ENCODE measurements around the gene ZNF732. TPM values are rescaled to one million over a fixed set of nuclear protein-coding genes. Genes with fewer than 3 reads are reported as not detected.
"Not testable (repeated sequence)": the region's sequence is repeated elsewhere in the genome, so short reads cannot be mapped to it uniquely, and the experiment has no call there.

Gene ZNF732
- total RNA-seq, 2 donors from 2014 or later = not detected

DNA sequence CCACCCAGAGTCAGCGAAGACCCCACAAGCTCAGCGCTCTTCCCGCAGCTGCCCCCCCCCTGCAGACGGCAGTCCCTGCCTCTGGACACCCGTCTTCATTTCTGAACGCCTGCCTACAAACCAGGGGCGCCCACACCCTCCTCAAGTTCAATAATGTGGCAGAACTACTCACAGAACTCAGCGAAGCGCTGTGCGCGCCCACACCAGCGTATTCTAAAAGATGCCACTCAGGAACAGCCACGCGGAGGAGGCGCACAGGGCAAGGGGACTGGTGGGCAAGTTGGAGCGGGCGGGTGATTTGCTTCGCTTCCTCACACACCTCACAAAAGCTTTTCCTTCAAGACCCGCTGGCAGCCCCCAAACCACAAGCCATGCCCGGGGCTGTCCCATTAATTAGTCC lies 758 bp downstream of the ZNF732 start:
- H3K4me1 Mint-ChIP-seq; ATAC-seq; H3K4me3 Mint-ChIP-seq; H3K27ac Mint-ChIP-seq; H3K36me3 Mint-ChIP-seq (ENCODE audit: low read depth); DNase-seq; H3K27me3 Mint-ChIP-seq; H3K9me3 ChIP-seq (ENCODE audit: control insufficient read depth, low read length, poor library complexity, severe bottlenecking): not testable (repeated sequence)

- peaks cover 6% of the 10 kb centered on the region for H3K27me3 Mint-ChIP-seq
- DNase-seq = no peak
- no peaks in the 10 kb centered on the region for H3K9me3 ChIP-seq (ENCODE audit: control insufficient read depth, low read length, poor library complexity, severe bottlenecking)
- no peak overlapping the region for H3K27ac Mint-ChIP-seq
- H3K4me3 Mint-ChIP-seq = no peak overlapping the region
- H3K4me1 Mint-ChIP-seq = no peaks in the 10 kb centered on the region
- ATAC-seq = no peak
- peaks cover 2% of the 10 kb centered on the region for H3K36me3 Mint-ChIP-seq (ENCODE audit: low read depth)
Observed at GRCh38 chr4:302381-302780, 2.9 kb downstream of the ZNF732 start.

- ATAC-seq (no peak), DNase-seq (no peak)
- no peaks in the 10 kb centered on the region for H3K4me1 Mint-ChIP-seq
Observed at GRCh38 chr4:294732-295131, 10.5 kb downstream of the ZNF732 start.

GRCh38 chr4:288891-289290 lies 16.4 kb downstream of the ZNF732 start:
- no peak overlapping the region for H3K27ac Mint-ChIP-seq
- H3K4me3 Mint-ChIP-seq = no peak overlapping the region
- H3K9me3 ChIP-seq (ENCODE audit: control insufficient read depth, low read length, poor library complexity, severe bottlenecking) = peaks cover 3% of the 10 kb centered on the region
- no peaks in the 10 kb centered on the region for H3K4me1 Mint-ChIP-seq
- ATAC-seq (no peak), DNase-seq (no peak)
- peaks cover 4% of the 10 kb centered on the region for H3K36me3 Mint-ChIP-seq (ENCODE audit: low read depth)
- no peaks in the 10 kb centered on the region for H3K27me3 Mint-ChIP-seq

More at GRCh38 chr4:294732-295131, 10.5 kb downstream of the ZNF732 start:
- Mint-ChIP-seq H3K36me3 (ENCODE audit: low read depth) (peaks cover 6% of the 10 kb centered on the region), H3K27me3 (no peaks in the 10 kb centered on the region), H3K4me3 (no peak overlapping the region), H3K27ac (no peak overlapping the region)
- H3K9me3 ChIP-seq (ENCODE audit: control insufficient read depth, low read length, poor library complexity, severe bottlenecking) = peaks cover 3% of the 10 kb centered on the region

DNA sequence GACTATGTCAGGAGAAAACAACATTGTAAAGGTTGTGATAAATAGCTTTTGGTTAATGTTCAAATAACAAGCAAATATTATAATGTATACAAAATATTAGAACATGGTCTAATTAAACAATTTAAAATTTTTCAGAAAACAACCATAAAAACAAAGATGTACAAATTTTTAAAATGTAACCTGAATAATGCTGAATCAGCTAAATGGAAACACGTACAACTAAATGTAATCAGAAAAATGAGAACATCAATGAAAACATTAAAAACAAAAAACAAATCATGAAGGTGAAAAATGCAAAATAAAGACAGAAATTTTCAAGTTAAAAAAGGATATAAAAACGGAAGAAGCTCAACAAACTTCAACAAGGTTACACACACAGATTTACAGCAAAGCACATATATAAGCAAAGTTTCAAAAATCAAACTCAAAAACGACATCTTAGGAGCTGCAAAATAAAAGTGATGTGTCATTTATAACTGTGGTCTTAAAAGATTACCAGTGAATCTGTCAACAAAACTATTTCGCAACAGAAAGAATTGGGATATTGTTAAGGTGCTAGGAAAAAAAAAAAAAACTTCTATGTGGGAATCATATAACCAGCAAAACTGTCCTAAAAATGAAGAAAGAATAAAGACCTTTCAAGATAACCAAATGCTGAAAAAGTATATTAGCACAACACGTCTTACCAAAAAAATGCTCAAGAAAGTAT lies 31.8 kb downstream of the ZNF732 start:
- H3K27me3 Mint-ChIP-seq = no peaks in the 10 kb centered on the region

GRCh38 chr4:271492-272103 lies 33.7 kb downstream of the ZNF732 start:
- Mint-ChIP-seq H3K4me3 (no peak overlapping the region), H3K36me3 (ENCODE audit: low read depth) (peaks cover 4% of the 10 kb centered on the region), H3K4me1 (no peaks in the 10 kb centered on the region), H3K27ac (no peak overlapping the region), H3K27me3 (no peaks in the 10 kb centered on the region)
- DNase-seq (no peak), ATAC-seq (no peak)
- peaks cover 36% of the 10 kb centered on the region for H3K9me3 ChIP-seq (ENCODE audit: control insufficient read depth, low read length, poor library complexity, severe bottlenecking)

More for the DNA sequence above, 31.8 kb downstream of the ZNF732 start:
- Mint-ChIP-seq H3K4me3 (no peak overlapping the region), H3K27ac (no peak overlapping the region), H3K36me3 (ENCODE audit: low read depth) (peaks cover 4% of the 10 kb centered on the region), H3K4me1 (no peaks in the 10 kb centered on the region)
- no peak for ATAC-seq
- DNase-seq = no peak
- peaks cover 39% of the 10 kb centered on the region for H3K9me3 ChIP-seq (ENCODE audit: control insufficient read depth, low read length, poor library complexity, severe bottlenecking)

DNA sequence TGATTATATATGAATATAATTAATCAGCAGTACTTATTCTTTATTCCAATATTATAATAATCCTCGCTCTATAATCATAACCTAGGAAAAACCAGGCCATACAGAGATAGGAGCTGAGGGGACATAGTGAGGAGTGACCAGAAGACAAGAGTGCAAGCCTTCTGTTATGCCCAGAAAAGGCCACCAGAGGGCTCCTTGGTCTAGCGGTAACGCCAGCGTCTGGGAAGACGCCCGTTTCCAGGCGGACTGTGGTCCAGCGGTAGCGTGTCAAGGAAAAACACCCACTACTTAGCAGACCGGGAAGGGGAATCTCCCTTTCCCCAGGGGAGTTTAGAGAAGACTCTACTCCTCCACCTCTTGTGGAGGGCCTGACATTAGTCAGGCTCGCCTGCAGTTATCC lies 46.0 kb downstream of the ZNF732 start:
- H3K36me3 Mint-ChIP-seq (ENCODE audit: low read depth); ATAC-seq: not testable (repeated sequence)
- H3K9me3 ChIP-seq (ENCODE audit: control insufficient read depth, low read length, poor library complexity, severe bottlenecking) = peaks cover 26% of the 10 kb centered on the region

DNA sequence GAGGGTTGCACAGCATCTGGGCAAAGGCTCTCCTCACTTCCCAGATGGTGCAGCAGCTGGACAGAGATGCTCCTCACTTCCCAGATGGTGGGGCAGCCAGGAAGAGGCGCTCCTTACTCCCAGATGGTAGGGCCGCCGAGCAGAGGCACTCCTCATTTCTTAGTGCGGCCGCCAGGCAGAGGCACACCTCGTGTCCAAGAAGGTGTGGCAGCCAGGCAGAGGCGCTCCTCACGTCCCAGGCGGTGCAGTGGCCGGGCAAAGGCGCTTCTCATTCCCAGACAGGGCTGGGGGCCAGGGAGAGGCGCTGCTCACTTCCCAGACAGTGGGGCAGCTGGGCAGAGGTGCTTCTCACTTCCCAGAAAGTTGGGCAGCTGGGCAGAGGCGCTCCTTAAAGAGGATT lies 48.8 kb downstream of the ZNF732 start:
- ATAC-seq (no peak), DNase-seq (no peak)
- peaks cover 4% of the 10 kb centered on the region for H3K36me3 Mint-ChIP-seq (ENCODE audit: low read depth)
- H3K4me1 Mint-ChIP-seq = no peaks in the 10 kb centered on the region
- no peaks in the 10 kb centered on the region for H3K27me3 Mint-ChIP-seq
- H3K27ac Mint-ChIP-seq = no peak overlapping the region
- H3K9me3 ChIP-seq (ENCODE audit: control insufficient read depth, low read length, poor library complexity, severe bottlenecking) = peaks cover 22% of the 10 kb centered on the region
- H3K4me3 Mint-ChIP-seq = no peak overlapping the region

More for the DNA sequence above, 46.0 kb downstream of the ZNF732 start:
- H3K4me1 Mint-ChIP-seq, H3K27me3 Mint-ChIP-seq, H3K27ac Mint-ChIP-seq, DNase-seq, H3K4me3 Mint-ChIP-seq: not testable (repeated sequence)

- H3K27ac Mint-ChIP-seq = no peak overlapping the region
- peaks cover 22% of the 10 kb centered on the region for H3K9me3 ChIP-seq (ENCODE audit: control insufficient read depth, low read length, poor library complexity, severe bottlenecking)
- H3K4me1 Mint-ChIP-seq = no peaks in the 10 kb centered on the region
Observed at GRCh38 chr4:253936-254756, 51.1 kb downstream of the ZNF732 start.

DNA sequence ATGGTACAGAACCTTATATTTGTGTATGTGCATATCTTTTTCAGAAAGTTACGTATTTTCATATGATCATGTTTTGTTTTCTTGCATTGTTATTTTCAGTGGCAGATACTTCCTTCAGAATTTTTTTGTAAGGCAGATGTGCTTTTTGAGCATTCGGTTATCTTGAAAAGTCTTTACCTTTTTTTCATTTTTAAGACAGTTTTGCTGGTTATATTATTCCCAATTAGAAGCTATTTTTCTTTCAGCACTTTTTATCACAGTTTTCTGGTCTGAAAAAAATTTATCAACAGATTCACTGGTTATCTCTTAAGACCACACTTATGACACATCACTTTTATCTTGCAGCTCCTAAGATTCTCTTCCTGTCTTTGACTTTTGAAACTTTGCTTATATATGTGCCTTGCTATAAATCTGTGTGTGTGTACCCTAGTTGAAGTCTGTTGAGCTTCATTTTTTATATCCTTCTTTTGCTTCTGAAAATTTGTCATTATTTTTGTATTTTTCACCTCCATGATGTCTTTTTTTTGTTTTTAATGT lies 53.1 kb downstream of the ZNF732 start:
- H3K36me3 Mint-ChIP-seq (ENCODE audit: low read depth) = peaks cover 4% of the 10 kb centered on the region
- no peak overlapping the region for H3K4me3 Mint-ChIP-seq
- no peak for ATAC-seq
- no peaks in the 10 kb centered on the region for H3K4me1 Mint-ChIP-seq
- no peaks in the 10 kb centered on the region for H3K27me3 Mint-ChIP-seq
- no peak for DNase-seq
- H3K27ac Mint-ChIP-seq = no peak overlapping the region
- H3K9me3 ChIP-seq (ENCODE audit: control insufficient read depth, low read length, poor library complexity, severe bottlenecking) = peaks cover 17% of the 10 kb centered on the region

More at GRCh38 chr4:253936-254756, 51.1 kb downstream of the ZNF732 start:
- peaks cover 4% of the 10 kb centered on the region for H3K36me3 Mint-ChIP-seq (ENCODE audit: low read depth)
- H3K27me3 Mint-ChIP-seq = no peaks in the 10 kb centered on the region
- H3K4me3 Mint-ChIP-seq = no peak overlapping the region
- DNase-seq (no peak), ATAC-seq (no peak)

GRCh38 chr4:244471-244870 lies 60.8 kb downstream of the ZNF732 start:
- DNase-seq (peak in 1 of 3 donors; percentile 54), ATAC-seq (no peak)
- Mint-ChIP-seq H3K36me3 (ENCODE audit: low read depth) (no peaks in the 10 kb centered on the region), H3K27me3 (no peaks in the 10 kb centered on the region), H3K27ac (no peak overlapping the region), H3K4me1 (peaks cover 11% of the 10 kb centered on the region), H3K4me3 (no peak overlapping the region)
- no peaks in the 10 kb centered on the region for H3K9me3 ChIP-seq (ENCODE audit: control insufficient read depth, low read length, poor library complexity, severe bottlenecking)

DNA sequence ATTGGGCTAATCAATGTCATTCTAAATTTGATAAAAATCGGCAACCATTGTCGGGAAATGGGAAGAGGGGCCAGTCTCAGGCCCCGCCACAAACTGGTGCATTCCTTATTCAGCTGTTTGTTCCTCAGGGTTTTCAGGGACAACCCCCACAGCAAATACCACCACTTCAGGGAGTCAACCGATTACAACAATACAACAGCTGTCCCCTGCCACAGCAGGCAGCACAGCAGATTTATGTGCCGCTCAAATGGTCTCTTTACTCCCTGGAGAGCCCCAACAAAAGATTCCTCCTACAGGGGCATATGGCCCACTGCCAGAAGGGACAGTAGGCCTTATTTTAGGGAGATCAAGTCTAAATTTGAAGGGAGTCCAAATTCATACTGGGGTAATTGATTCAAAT lies 61.8 kb downstream of the ZNF732 start:
- peaks cover 11% of the 10 kb centered on the region for H3K4me1 Mint-ChIP-seq
- no peak for DNase-seq
- no peak overlapping the region for H3K27ac Mint-ChIP-seq
- no peak overlapping the region for H3K4me3 Mint-ChIP-seq
- no peaks in the 10 kb centered on the region for H3K9me3 ChIP-seq (ENCODE audit: control insufficient read depth, low read length, poor library complexity, severe bottlenecking)
- ATAC-seq = no peak
- H3K27me3 Mint-ChIP-seq = no peaks in the 10 kb centered on the region
- H3K36me3 Mint-ChIP-seq (ENCODE audit: low read depth) = no peaks in the 10 kb centered on the region
